Dermis microvascular lymphatic vessel endothelial cell (primary cell): Measurements from ENCODE around the gene SARS1. TPM values are rescaled to one million over a fixed set of nuclear protein-coding genes. Genes with fewer than 3 reads are reported as not detected.

Experiments
- DNase-seq, 2 donors: peaks; one replicate each; pipeline versions ENCODE4 v3.0.0 to v3.0.0-alpha.2; 2010; ENCODE audit warnings: low read depth in 2 of 2
- total RNA-seq: library from RNA; depleted of rRNA; stranded (reverse); fragments of >200 nt; gene quantifications from 2 replicates; pipeline ENCODE4 v1.2.1, GENCODE V29; 2014

Gene SARS1
- total RNA-seq, 1 donor from 2014 or later = 136 TPM

- DNase-seq = no peak
These were observed 36.1 kb downstream of the SARS1 start for GRCh38 chr1:109249654-109250401.

- DNase-seq = no peak
These were observed 36.9 kb downstream of the SARS1 start for GRCh38 chr1:109250454-109251276.

- no peak for DNase-seq
These were observed 37.8 kb downstream of the SARS1 start for GRCh38 chr1:109251277-109252166.

DNA sequence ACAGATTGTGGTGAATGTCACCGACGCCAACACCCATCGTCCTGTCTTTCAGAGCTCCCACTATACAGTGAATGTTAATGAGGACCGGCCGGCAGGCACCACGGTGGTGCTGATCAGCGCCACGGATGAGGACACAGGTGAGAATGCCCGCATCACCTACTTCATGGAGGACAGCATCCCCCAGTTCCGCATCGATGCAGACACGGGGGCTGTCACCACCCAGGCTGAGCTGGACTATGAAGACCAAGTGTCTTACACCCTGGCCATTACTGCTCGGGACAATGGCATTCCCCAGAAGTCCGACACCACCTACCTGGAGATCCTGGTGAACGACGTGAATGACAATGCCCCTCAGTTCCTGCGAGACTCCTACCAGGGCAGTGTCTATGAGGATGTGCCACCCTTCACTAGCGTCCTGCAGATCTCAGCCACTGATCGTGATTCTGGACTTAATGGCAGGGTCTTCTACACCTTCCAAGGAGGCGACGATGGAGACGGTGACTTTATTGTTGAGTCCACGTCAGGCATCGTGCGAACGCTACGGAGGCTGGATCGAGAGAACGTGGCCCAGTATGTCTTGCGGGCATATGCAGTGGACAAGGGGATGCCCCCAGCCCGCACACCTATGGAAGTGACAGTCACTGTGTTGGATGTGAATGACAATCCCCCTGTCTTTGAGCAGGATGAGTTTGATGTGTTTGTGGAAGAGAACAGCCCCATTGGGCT lies 38.6 kb downstream of the SARS1 start:
- DNase-seq = no peak

- peak in 1 of 2 donors; percentile 21 for DNase-seq
These were observed 39.4 kb downstream of the SARS1 start for GRCh38 chr1:109252893-109253802.

- no peak for DNase-seq
These were observed 40.3 kb downstream of the SARS1 start for GRCh38 chr1:109253803-109254620.

DNA sequence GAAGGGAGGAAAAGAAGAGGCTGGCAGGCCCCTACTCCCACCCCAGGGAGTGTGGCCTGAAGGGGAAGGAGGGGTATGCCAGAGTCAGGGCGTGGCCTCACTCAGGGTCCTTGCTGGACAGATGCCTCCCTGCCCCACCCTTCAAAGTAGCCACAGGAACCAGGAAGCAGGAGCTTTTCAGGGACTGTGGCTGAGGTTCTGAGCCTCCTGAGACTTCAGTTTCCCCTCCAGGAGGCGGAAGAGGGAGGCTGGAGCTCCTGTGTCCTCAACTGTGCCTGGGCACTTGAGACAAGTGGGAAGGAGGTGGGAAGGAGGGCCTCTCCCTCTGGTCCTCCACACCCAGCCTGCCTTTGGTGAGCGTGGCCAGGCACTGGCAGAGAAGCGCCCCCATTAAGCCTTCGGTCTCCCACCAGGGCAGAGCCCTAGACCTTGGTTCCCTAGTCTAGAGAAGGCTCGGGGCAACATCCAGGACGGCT lies 40.9 kb downstream of the SARS1 start:
- no peak for DNase-seq

DNA sequence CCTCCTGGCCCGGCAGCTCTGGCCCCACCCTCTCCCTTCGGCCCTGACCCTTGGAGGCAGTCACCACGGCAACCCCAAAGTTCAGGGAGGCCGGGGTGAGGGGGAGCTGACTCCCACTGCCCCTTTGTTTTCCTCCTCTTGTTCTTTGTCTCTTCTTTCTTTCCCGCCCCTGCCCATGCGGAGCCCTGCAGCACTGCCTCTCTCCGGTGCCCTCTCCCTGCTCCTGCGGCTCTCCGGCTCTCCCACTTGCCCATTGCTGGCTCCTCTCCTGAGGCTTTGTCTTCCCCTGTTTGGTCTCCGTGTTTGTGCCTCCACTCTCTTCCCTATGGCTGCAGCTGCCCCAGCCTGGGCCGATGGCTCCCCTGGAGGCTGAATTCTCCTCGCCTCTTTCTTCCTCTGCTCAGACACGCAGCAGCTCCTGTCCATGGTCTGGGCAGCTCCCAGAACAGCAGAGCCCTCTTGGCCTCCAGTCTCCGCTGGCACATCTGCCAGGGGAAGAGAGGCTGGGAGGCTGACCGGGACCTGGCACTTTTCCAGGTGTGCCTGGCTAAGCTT lies 41.5 kb downstream of the SARS1 start:
- DNase-seq = no peak

DNA sequence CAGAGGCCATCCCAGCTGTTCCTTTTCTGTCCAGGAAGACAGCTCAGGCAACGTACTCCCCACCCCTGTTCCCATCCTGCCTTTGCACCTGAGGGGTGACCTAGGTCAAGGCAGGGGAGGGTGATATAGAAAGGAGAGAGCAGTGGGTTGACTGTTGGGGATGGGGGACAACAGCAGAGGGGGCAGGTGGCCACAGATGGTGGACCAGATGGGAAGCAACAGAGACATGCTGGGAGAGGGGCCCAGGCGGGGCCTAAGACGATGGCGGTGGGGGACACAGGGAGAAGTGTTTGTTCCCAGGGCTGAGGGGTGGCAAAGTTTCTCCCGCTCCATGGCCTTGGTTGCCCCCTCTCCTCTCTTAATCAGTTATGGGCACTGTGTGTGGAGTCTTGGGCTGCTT lies 42.0 kb downstream of the SARS1 start:
- no peak for DNase-seq

DNA sequence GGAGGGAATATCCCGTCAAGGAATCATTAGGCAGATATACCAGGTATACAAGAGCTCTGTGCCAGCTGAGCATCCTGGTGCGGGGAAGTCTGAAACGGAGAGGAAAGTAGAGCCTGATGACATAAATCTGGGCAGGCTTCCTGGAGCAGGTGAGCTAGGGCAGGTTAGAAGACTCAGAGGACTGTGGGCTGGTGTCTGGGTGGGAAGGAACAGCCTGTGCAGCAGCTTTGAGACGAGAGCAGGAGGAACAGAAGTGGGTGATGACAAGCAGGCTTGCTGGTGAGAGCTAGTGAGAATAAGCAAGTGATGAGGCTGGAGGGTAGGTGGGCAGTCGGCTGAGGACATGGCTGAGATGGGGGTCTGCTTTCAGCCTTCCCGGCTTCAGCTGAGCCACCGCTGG lies 42.4 kb downstream of the SARS1 start:
- no peak for DNase-seq

- DNase-seq = no peak
These were observed 43.4 kb downstream of the SARS1 start for GRCh38 chr1:109256971-109257681.

DNA sequence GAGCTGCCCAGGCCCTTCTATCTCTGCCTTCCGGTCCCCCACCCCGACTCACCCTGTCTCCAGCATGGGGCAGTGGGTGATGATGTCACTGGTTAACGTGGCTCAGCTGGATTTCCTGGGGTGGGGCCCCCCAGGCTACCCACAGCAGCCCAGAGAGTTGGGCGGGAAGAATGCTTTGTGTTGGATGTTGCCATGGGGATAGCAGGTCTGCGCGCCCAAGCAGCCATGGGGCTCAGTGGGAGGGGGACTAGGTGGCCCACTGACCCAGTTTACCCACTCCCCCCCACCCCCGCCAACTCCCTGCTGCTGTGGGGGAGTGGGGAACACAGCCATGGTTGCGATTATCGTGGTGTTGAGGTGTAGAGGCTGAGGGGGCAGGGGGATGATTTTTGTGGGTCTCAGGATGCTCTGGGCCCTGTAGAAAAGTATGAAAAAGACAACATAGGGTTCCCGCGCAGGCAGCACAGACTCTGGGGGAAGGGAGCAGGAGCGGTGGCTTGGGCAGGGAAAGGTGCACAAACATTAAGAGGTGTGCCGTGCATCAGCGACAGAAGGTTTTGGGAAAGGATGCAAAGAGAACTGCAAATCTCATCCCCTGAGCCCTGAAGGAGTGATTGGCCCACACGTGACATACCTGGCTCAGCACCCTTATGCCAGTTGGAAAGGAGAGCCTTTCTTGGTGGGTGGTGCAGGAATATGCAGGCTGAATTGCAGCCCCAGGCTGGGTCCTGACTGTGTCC lies 44.1 kb downstream of the SARS1 start:
- no peak for DNase-seq

- DNase-seq = no peak
These were observed 45.1 kb downstream of the SARS1 start for GRCh38 chr1:109258481-109259466.

- no peak for DNase-seq
These were observed 46.2 kb downstream of the SARS1 start for GRCh38 chr1:109259674-109260557.

DNA sequence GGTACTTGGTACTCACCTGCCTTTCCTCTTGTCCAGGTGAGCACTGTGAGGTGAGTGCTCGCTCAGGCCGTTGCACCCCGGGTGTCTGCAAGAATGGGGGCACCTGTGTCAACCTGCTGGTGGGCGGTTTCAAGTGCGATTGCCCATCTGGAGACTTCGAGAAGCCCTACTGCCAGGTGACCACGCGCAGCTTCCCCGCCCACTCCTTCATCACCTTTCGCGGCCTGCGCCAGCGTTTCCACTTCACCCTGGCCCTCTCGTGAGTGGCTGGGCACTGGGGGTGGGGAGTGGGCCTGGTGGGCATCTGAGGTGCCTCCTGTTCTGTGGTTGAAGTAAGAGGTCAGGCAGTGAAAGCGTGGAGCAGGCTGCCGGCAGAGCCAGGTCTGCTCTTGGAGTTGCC lies 47.3 kb downstream of the SARS1 start:
- DNase-seq = no peak
